EL (cell line): ENCODE data around the gene SIN3A.

ENCODE experiments used
- DNase-seq: peaks from one replicate; pipeline ENCODE4 v3.0.0-alpha.2; 2016

The SIN3A gene

GRCh38 chr15:75329571-75329970 is 121.9 kb downstream of the SIN3A start:
- DNase-seq: no peak

DNA sequence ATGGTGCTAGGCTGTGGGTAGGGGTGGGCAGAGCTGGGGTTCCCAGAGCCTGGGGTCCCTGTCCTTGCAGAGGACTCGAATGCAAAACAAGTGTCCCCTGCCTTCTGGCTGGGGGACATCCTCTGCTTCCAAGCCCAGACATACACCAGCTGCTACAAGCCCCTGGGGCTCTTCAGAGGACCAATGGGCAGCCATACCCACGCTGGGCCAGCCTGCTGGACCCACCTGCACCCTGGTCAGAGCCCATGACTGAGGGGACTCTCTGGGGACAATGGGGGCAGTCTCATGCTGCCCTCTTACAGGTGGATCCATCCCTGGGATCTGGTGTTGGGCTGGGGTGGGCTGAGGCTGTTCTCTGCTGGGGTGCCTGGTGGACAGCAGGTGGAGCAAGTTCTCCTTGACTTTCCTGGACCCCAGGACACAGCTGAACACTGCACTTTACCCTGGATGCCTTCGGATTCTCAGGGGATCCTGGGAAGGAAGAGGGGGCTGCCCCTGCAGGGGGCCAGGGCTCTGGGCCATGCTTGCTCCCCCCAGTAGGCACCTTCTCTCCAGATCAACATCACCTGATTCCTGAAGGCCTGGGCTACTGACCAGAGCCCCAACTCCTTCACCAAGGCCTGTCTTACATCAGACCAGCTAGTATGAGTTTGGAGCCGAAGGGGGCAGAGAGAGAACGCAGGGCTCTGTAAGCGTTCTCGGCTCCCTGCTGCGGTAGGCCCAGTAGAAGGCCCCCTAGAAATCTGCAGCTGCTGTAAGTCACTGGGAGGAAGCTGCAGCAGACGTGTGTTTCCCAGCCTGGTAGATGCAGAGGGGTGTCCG is 122.8 kb downstream of the SIN3A start:
- no peak for DNase-seq

DNA sequence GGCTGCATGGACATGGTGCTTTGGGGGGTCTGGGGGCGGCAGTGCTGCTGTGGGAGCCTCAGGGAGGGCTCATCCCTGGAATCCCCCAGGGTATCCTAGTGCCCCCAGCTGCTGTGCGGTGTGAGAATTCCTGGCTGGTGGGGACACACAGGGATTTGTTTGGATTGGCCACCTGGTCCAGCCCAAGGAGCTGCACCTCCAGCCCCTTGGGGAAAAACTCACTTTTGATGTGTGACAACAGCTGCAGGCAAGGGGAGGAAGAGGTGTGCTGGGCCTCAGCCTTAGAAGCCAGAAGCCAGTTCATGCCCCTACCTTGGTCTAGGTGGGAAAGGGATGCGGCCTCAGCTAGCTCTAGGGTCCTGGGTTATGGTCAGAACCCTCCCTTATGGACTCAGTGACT is 124.0 kb downstream of the SIN3A start:
- no peak for DNase-seq

- no peak for DNase-seq
These were observed 124.5 kb downstream of the SIN3A start for GRCh38 chr15:75327005-75327404.

DNA sequence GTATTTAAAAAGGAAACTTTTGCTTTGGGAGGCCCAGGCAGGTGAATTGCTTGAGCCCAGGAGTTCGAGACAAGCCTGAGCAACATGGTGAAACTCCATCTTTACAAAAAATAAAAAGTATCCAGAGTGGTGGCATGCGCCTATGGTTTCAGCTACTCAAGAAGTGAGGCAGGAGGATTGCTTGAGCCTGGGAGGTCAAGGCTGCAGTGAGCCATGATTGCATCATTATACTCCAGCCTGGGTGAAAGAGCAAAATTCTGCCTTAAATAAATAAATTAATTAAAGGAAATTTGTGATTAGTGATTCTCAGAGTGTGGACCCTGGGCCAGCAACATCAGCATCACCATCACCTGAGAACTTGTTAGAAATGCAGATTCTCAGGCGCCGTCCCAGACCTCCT is 125.6 kb downstream of the SIN3A start:
- DNase-seq: no peak

DNA sequence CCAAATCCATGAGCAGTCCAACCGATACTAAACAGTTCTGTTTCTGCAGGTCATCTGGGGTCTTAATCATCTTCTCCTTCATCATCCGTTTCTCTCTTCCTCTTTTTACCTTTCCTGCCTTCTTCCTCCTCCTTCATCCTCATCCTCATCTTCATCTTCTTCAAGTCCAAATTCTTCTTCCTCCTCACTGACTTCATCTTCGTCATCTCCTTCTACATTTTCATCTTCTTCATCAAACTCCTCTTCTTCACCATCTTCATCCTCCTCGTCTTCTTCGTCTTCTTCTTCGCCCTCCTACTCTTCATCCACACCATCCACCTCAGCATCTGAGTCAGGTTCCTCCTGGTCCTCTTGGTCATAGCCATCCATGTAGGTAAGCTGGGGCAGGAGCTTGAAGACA is 129.8 kb downstream of the SIN3A start:
- DNase-seq: no peak
